ENCODE measurements around the gene TNC. TPM values are rescaled to one million over a fixed set of nuclear protein-coding genes. Genes with fewer than 3 reads are reported as not detected.

The TNC gene
- total RNA-seq, 4 donors from 2014 or later: 4.8 to 47.0 (median 17.3) TPM

GRCh38 chr9:115069302-115069701 lies 48.7 kb downstream of the TNC start:
- DNase-seq (ENCODE audit: low spot score in 2 of 2): no peak
- H3K4me3 ChIP-seq (ENCODE audit: low read depth, poor library complexity, severe bottlenecking): no peak overlapping the region
- TF ChIP-seq, protein P1, sequence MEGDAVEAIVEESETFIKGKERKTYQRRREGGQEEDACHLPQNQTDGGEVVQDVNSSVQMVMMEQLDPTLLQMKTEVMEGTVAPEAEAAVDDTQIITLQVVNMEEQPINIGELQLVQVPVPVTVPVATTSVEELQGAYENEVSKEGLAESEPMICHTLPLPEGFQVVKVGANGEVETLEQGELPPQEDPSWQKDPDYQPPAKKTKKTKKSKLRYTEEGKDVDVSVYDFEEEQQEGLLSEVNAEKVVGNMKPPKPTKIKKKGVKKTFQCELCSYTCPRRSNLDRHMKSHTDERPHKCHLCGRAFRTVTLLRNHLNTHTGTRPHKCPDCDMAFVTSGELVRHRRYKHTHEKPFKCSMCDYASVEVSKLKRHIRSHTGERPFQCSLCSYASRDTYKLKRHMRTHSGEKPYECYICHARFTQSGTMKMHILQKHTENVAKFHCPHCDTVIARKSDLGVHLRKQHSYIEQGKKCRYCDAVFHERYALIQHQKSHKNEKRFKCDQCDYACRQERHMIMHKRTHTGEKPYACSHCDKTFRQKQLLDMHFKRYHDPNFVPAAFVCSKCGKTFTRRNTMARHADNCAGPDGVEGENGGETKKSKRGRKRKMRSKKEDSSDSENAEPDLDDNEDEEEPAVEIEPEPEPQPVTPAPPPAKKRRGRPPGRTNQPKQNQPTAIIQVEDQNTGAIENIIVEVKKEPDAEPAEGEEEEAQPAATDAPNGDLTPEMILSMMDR (IDR thresholded peaks at IDR 0.05): no peak
- TF ChIP-seq POLR2A (IDR thresholded peaks at IDR 0.05): no peak
- WGBS, 2 donors: 94 to 100% methylated on average over 2 of the region's 2 CpGs
- intact Hi-C loops (cut with DNase I; ENCODE audit: low total_unique reads): no loop called here

DNA sequence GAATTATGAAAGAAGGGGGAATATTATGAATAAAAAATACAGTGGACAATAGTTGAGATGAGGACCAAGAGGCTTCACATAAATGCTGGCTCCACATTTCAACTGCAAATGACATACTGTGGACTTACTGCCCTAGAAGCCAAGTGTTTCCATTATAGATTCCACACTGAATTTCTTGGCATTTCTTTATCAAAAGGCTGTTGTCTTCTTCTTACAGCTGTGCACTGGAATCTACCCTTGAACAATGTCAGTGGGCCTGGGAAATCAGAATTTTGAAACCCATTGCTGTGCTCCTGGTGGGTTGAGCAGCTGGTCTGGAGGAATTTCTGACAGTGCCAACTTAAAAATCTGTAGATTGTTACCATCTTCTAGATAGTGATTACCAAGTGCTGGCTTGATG lies 49.9 kb downstream of the TNC start:
- intact Hi-C loops (cut with DNase I; ENCODE audit: low total_unique reads): no loop called here
- TF ChIP-seq, protein P1 (IDR thresholded peaks at IDR 0.05): no peak
- no peak for TF ChIP-seq POLR2A (IDR thresholded peaks at IDR 0.05)
- DNase-seq (ENCODE audit: low spot score in 2 of 2): no peak
- H3K4me3 ChIP-seq (ENCODE audit: low read depth, poor library complexity, severe bottlenecking): no peak overlapping the region

GRCh38 chr9:115063058-115063845 lies 54.7 kb downstream of the TNC start:
- 36 to 49% methylated on average over 3 to 5 of the region's 5 CpGs for WGBS, 2 donors
- TF ChIP-seq POLR2A (IDR thresholded peaks at IDR 0.05): no peak
- TF ChIP-seq, protein P1 (IDR thresholded peaks at IDR 0.05): no peak
- no peak overlapping the region for H3K4me3 ChIP-seq (ENCODE audit: low read depth, poor library complexity, severe bottlenecking)
- intact Hi-C loops (cut with DNase I; ENCODE audit: low total_unique reads): no loop called here
- no peak for DNase-seq (ENCODE audit: low spot score in 2 of 2)

DNA sequence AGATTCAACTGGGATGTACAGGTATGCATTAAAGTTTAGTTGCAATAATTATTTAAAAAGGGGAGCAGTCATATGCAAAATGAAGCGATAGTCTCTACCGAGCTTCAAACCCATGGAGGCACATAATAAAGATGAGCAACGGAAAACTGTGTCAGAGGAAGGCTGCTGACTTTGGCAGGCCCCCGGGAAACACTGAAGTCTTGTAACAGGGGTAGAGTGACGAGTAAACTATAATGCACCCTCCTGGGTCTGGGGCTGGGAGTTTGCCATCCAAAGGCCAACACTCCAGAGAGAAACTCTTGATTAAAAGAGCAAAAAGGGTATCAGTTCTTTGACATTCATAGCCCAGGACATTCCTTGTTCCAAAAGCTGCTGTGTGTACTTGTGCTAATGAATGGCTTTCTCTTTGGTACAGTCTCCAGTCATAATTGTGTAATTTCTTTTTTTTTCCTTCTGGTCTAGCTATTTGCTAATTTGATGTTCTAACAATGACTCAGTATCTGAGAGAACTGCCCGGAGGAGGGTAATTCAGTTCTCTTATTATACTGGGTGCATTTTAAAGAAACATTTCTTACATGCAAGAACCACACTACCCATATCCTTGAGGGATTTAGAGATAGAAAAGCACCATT lies 59.2 kb downstream of the TNC start:
- 72 to 81% methylated on average over 6 of the region's 6 CpGs for WGBS, 2 donors
- TF ChIP-seq, protein P1 (IDR thresholded peaks at IDR 0.05): no peak
- no peak for TF ChIP-seq POLR2A (IDR thresholded peaks at IDR 0.05)
- no peak for DNase-seq (ENCODE audit: low spot score in 2 of 2)
- no peak overlapping the region for H3K4me3 ChIP-seq (ENCODE audit: low read depth, poor library complexity, severe bottlenecking)
- intact Hi-C loops (cut with DNase I; ENCODE audit: low total_unique reads): no loop called here

DNA sequence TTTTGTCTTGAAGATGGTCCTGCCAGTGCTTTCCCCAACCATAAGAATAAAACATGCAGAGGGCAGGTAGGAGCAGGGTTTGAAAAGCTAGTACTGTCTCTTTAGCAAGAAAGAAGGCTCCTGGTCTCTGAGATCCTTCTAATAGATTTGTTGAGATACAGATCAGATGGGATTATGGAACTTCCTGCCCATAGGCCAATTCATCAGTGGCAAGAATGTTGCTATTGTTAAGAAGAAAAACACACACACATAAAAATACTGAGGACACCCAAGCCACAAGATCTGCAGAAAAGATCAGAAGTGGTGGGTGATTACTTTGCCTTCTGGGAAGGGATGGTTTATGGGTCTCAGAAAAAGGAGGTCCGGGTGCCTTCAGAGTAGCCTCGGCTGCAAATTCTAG lies 59.8 kb downstream of the TNC start:
- intact Hi-C loops (cut with DNase I; ENCODE audit: low total_unique reads): no loop called here
- no peak for TF ChIP-seq POLR2A (IDR thresholded peaks at IDR 0.05)
- TF ChIP-seq, protein P1 (IDR thresholded peaks at IDR 0.05): no peak
- no peak overlapping the region for H3K4me3 ChIP-seq (ENCODE audit: low read depth, poor library complexity, severe bottlenecking)
- 80 to 85% methylated on average over 2 of the region's 2 CpGs for WGBS, 2 donors
- DNase-seq (ENCODE audit: low spot score in 2 of 2): no peak

Data from lower leg skin (tissue), 4 donors.